ENCODE measurements around the gene NCKAP5L. TPM values are rescaled to one million over a fixed set of nuclear protein-coding genes. Genes with fewer than 3 reads are reported as not detected.

The NCKAP5L gene
- total and polyA plus RNA-seq, 2 donors (not counting 3 experiments of a cell fraction or from before 2014, with no cell fraction given), result 17.4 to 46.1 TPM

GRCh38 chr12:49777341-49777740 is 50.9 kb downstream of the NCKAP5L start:
- dilution Hi-C loops (cut with MboI; ENCODE audit: extremely low pct_ligation_motif_present, low sequenced_read_pairs) (no loop called here), intact Hi-C loops (cut with micrococcal nuclease) (loop anchor here (2.0 to 5.0 kb wide), 3 partner anchors 189 to 295 kb away; partner anchors contain the start of gene ASIC1)
- Histone ChIP-seq H3K27me3 (ENCODE audit: control insufficient read depth in 2 of 2, insufficient read depth in 2 of 2, low read length in 2 of 2) (peaks cover 0 to 2% of the 10 kb centered on the region in 2 experiments), H2AFZ (ENCODE audit: low read depth, low read length) (no peak overlapping the region), H3K9ac (replicated peaks; ENCODE audit: extremely low read depth, insufficient read depth, low read length) (no peak overlapping the region), H3K4me1 (ENCODE audit: control insufficient read depth, extremely low read depth, insufficient read depth, low read length) (no peaks in the 10 kb centered on the region), H3K9me3 (replicated peaks; ENCODE audit: control insufficient read depth, insufficient read depth, low read length) (no peaks in the 10 kb centered on the region), H3K9me1 (replicated peaks; ENCODE audit: control insufficient read depth, extremely low read depth, insufficient read depth, low read length) (no peaks in the 10 kb centered on the region), H3K4me2 (ENCODE audit: insufficient read depth, low read length) (no peak overlapping the region), H3K4me3 (replicated peaks in 1 of 3; ENCODE audit: insufficient read depth in 1 of 3, low read depth in 1 of 3, low read length in 3 of 3) (no peak overlapping the region), H3K36me3 (ENCODE audit: control insufficient read depth in 2 of 2, extremely low read depth in 1 of 2, insufficient read depth in 2 of 2, low read length in 2 of 2) (no peaks in the 10 kb centered on the region), H3K79me2 (ENCODE audit: control insufficient read depth, insufficient read depth, low read length) (no peaks in the 10 kb centered on the region), H4K20me1 (replicated peaks; ENCODE audit: control insufficient read depth, extremely low read depth, insufficient read depth, low read length) (no peaks in the 10 kb centered on the region), H3K27ac (ENCODE audit: insufficient read depth, low read depth, low read length) (no peak overlapping the region)
- ChIA-PET CTCF (interaction anchor here (0.9 to 5.4 kb wide), 26 partner anchors 10 to 293 kb away, joined by 3 to 115 read pairs (median 6); partner anchors contain the start of genes BCDIN3D, NCKAP5L and TMBIM6), POLR2A (interaction anchor here (1.2 kb wide), 1 partner anchor 51 kb away, joined by 7 read pairs; the partner anchor contains the start of gene NCKAP5L)
- BruUV-seq (replicated peaks), result no TSS peak
- FAIRE-seq, result no peak
- DNase-seq (ENCODE audit: low read depth, low spot score), result no peak
- TF ChIP-seq, protein P1, sequence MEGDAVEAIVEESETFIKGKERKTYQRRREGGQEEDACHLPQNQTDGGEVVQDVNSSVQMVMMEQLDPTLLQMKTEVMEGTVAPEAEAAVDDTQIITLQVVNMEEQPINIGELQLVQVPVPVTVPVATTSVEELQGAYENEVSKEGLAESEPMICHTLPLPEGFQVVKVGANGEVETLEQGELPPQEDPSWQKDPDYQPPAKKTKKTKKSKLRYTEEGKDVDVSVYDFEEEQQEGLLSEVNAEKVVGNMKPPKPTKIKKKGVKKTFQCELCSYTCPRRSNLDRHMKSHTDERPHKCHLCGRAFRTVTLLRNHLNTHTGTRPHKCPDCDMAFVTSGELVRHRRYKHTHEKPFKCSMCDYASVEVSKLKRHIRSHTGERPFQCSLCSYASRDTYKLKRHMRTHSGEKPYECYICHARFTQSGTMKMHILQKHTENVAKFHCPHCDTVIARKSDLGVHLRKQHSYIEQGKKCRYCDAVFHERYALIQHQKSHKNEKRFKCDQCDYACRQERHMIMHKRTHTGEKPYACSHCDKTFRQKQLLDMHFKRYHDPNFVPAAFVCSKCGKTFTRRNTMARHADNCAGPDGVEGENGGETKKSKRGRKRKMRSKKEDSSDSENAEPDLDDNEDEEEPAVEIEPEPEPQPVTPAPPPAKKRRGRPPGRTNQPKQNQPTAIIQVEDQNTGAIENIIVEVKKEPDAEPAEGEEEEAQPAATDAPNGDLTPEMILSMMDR (IDR thresholded peaks at IDR 0.05; ENCODE audit: extremely low read depth in 1 of 2, insufficient read depth in 1 of 2, low read depth in 1 of 2, low read length in 2 of 2), result no peak
- no peak for TF ChIP-seq MAX (IDR thresholded peaks at IDR 0.05; ENCODE audit: insufficient read depth, insufficient read length)
- no peak for TF ChIP-seq EZH2 (IDR thresholded peaks at IDR 0.05; ENCODE audit: borderline replicate concordance, low read depth, low read length, severe bottlenecking)
- TF ChIP-seq GATA2 (IDR thresholded peaks at IDR 0.05; ENCODE audit: insufficient read depth, insufficient read length, low read depth, low read length), result no peak
- TF ChIP-seq POLR2A (IDR thresholded peaks at IDR 0.05; ENCODE audit: low read depth, low read length), result no peak
- TF ChIP-seq POLR2AphosphoS5 (IDR thresholded peaks at IDR 0.05; ENCODE audit: insufficient read depth, low read depth, low read length), result no peak
- no peak for TF ChIP-seq JUN (IDR thresholded peaks at IDR 0.05; ENCODE audit: borderline replicate concordance, insufficient read depth, insufficient read length, low read depth)
- no peak for TF ChIP-seq FOS (IDR thresholded peaks at IDR 0.05; ENCODE audit: borderline replicate concordance, insufficient read depth, low read length)
- no peak for TF ChIP-seq MYC (IDR thresholded peaks at IDR 0.05; ENCODE audit: low read depth, low read length)
